Skeletal muscle satellite cell (primary cell): Measurements from ENCODE around the gene OR2J1.
"Not testable (repeated sequence)": the region's sequence is repeated elsewhere in the genome, so short reads cannot be mapped to it uniquely, and the experiment has no call there.

ENCODE experiments used
- H3K27me3 ChIP-seq: 2 replicates; pipeline ENCODE4 v1.7.0; 2013; ENCODE audit warnings: low read length; ENCODE audit not compliant: control insufficient read depth, insufficient read depth
- H3K36me3 ChIP-seq: 2 replicates; pipeline ENCODE4 v1.7.0; 2013; ENCODE audit warnings: mild to moderate bottlenecking, control low read depth, low read length; ENCODE audit not compliant: insufficient read depth
- H3K4me1 ChIP-seq: 2 replicates; pipeline ENCODE4 v1.7.0; 2013; ENCODE audit warnings: low read length; ENCODE audit not compliant: control insufficient read depth, insufficient read depth
- H3K4me2 ChIP-seq: 2 replicates; pipeline ENCODE4 v1.7.0; 2013; ENCODE audit warnings: mild to moderate bottlenecking, low read length
- H3K4me3 ChIP-seq: 2 replicates; pipeline ENCODE4 v1.7.0; 2013; ENCODE audit warnings: low read length
- H3K9ac ChIP-seq: 2 replicates; pipeline ENCODE4 v1.7.0; 2013; ENCODE audit warnings: mild to moderate bottlenecking, low read depth, low read length, moderate library complexity
- H3K9me3 ChIP-seq: replicated peaks from 2 replicates; pipeline ENCODE4 v1.7.0; 2013; ENCODE audit warnings: mild to moderate bottlenecking, control low read depth, low read length

The OR2J1 gene

GRCh38 chr6:29129326-29130012, 30.2 kb downstream of the OR2J1 start:
- no peaks in the 10 kb centered on the region for H3K4me1 ChIP-seq
- no peaks in the 10 kb centered on the region for H3K36me3 ChIP-seq
- no peak overlapping the region for H3K4me3 ChIP-seq
- no peak overlapping the region for H3K9ac ChIP-seq
- no peaks in the 10 kb centered on the region for H3K27me3 ChIP-seq
- peaks cover 5% of the 10 kb centered on the region for H3K9me3 ChIP-seq
- H3K4me2 ChIP-seq: no peak overlapping the region

GRCh38 chr6:29130644-29131043, 31.4 kb downstream of the OR2J1 start:
- Histone ChIP-seq H3K27me3 (no peaks in the 10 kb centered on the region), H3K36me3 (no peaks in the 10 kb centered on the region), H3K9ac (no peak overlapping the region), H3K9me3 (peaks cover 5% of the 10 kb centered on the region), H3K4me2 (no peak overlapping the region), H3K4me3 (no peak overlapping the region), H3K4me1 (no peaks in the 10 kb centered on the region)

- H3K36me3 ChIP-seq: no peaks in the 10 kb centered on the region
- no peak overlapping the region for H3K4me3 ChIP-seq
- no peaks in the 10 kb centered on the region for H3K27me3 ChIP-seq
- no peak overlapping the region for H3K4me2 ChIP-seq
- H3K9ac ChIP-seq: no peak overlapping the region
- H3K9me3 ChIP-seq: peaks cover 5% of the 10 kb centered on the region
- H3K4me1 ChIP-seq: no peaks in the 10 kb centered on the region
These were observed 32.4 kb downstream of the OR2J1 start for GRCh38 chr6:29131691-29132090.

- Histone ChIP-seq H3K36me3 (no peaks in the 10 kb centered on the region), H3K9ac (no peak overlapping the region), H3K27me3 (no peaks in the 10 kb centered on the region), H3K9me3 (no peaks in the 10 kb centered on the region), H3K4me3 (no peak overlapping the region), H3K4me2 (no peak overlapping the region), H3K4me1 (no peaks in the 10 kb centered on the region)
These were observed 38.4 kb downstream of the OR2J1 start for GRCh38 chr6:29137724-29138123.

GRCh38 chr6:29141606-29142005, 42.3 kb downstream of the OR2J1 start:
- peaks cover 3% of the 10 kb centered on the region for H3K9me3 ChIP-seq
- no peaks in the 10 kb centered on the region for H3K36me3 ChIP-seq
- no peaks in the 10 kb centered on the region for H3K27me3 ChIP-seq
- no peak overlapping the region for H3K9ac ChIP-seq
- no peaks in the 10 kb centered on the region for H3K4me1 ChIP-seq
- no peak overlapping the region for H3K4me3 ChIP-seq
- H3K4me2 ChIP-seq: no peak overlapping the region

GRCh38 chr6:29142309-29142708, 43.0 kb downstream of the OR2J1 start:
- H3K9ac ChIP-seq: no peak overlapping the region
- peaks cover 3% of the 10 kb centered on the region for H3K9me3 ChIP-seq
- no peak overlapping the region for H3K4me3 ChIP-seq
- H3K4me2 ChIP-seq: no peak overlapping the region
- no peaks in the 10 kb centered on the region for H3K27me3 ChIP-seq
- no peaks in the 10 kb centered on the region for H3K4me1 ChIP-seq
- H3K36me3 ChIP-seq: no peaks in the 10 kb centered on the region

- Histone ChIP-seq H3K27me3 (no peaks in the 10 kb centered on the region), H3K9me3 (peaks cover 3% of the 10 kb centered on the region), H3K4me3 (no peak overlapping the region), H3K36me3 (no peaks in the 10 kb centered on the region), H3K4me2 (no peak overlapping the region), H3K4me1 (no peaks in the 10 kb centered on the region), H3K9ac (no peak overlapping the region)
These were observed 46.9 kb downstream of the OR2J1 start for GRCh38 chr6:29146179-29146578.

GRCh38 chr6:29147074-29147473, 47.8 kb downstream of the OR2J1 start:
- Histone ChIP-seq H3K4me1 (no peaks in the 10 kb centered on the region), H3K9ac (no peak overlapping the region), H3K4me3 (no peak overlapping the region), H3K4me2 (no peak overlapping the region), H3K36me3 (no peaks in the 10 kb centered on the region), H3K9me3 (peaks cover 3% of the 10 kb centered on the region), H3K27me3 (no peaks in the 10 kb centered on the region)

GRCh38 chr6:29149444-29149843, 50.2 kb downstream of the OR2J1 start:
- not testable (repeated sequence) for H3K4me1 ChIP-seq, H3K9me3 ChIP-seq, H3K27me3 ChIP-seq, H3K4me2 ChIP-seq, H3K4me3 ChIP-seq, H3K36me3 ChIP-seq, H3K9ac ChIP-seq
